HG02610 (cell line): ENCODE measurements around the gene PSMD11.
"Not testable (repeated sequence)": the region's sequence is repeated elsewhere in the genome, so short reads cannot be mapped to it uniquely, and the experiment has no call there.

Experiments used
- ATAC-seq: cut with Tn5 transposase; IDR thresholded peaks from one replicate; pipeline ENCODE4 v1.9.1; 2021; ENCODE audit warnings: mild to moderate bottlenecking, moderate library complexity; ENCODE audit not compliant: unreplicated experiment

The PSMD11 gene

GRCh38 chr17:32444301-32445073, at the start of gene PSMD11:
PSMD11 (plus strand) TSS chr17:32444510; CDS start chr17:32444524, 14 bp downstream.
- peak; percentile 91 for ATAC-seq

- ATAC-seq: no peak
Measured at GRCh38 chr17:32396343-32396742, 48.0 kb upstream of the PSMD11 start.

DNA sequence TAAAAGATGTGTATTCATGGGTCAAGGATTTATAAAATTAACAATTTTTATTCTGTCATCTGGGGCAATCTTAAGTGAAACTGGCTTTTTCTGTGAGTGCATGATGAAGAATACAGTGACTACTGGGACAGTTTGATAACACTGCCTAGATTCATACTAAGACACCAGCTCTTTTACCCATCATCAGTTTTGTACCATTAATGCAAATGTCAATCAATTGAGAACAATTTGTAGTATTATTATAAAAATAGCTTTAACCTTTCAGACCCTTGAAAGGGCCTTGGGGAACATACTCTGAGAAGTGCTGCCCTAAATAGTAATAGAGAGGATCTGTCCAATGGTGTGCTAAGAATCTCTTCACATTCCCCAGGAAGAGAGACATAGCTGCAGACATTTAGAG, 45.4 kb upstream of the PSMD11 start:
- no peak for ATAC-seq

DNA sequence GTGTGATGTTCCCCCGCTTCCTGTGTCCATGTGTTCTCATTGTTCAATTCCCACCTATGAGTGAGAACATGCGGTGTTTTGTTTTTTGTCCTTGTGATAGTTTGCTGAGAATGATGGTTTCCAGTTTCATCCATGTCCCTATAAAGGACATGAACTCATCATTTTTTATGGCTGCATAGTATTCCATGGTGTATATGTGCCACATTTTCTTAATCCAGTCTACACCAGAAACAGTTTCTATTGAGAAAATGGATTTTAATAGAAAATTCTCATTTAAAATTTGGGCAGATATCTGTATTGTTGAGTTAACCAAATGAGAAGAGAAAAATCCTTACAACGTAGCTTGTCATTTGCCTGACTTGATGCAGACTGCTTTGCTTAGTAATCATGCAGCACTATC, 34.2 kb upstream of the PSMD11 start:
- ATAC-seq: not testable (repeated sequence)

GRCh38 chr17:32426894-32427293, 17.4 kb upstream of the PSMD11 start:
- ATAC-seq: no peak

DNA sequence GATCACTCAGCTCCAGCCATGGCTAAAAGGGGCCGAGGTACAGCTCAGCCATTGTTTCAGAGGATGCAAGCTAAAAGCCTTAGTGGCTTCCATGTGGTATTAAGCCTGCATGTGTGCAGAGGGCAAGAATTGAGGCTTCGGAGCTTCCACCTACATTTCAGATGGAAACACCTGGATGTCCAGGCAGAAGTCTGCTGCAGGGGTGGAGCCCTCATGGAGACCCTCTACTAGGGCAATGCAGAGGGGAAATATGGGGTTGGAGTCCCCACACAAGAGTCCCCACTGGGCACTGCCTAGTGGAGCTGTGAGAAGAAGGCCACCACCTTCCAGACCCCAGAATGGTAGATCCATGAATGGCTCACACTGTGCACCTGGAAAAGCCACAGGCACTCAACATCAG, 14.7 kb upstream of the PSMD11 start:
- no peak for ATAC-seq

DNA sequence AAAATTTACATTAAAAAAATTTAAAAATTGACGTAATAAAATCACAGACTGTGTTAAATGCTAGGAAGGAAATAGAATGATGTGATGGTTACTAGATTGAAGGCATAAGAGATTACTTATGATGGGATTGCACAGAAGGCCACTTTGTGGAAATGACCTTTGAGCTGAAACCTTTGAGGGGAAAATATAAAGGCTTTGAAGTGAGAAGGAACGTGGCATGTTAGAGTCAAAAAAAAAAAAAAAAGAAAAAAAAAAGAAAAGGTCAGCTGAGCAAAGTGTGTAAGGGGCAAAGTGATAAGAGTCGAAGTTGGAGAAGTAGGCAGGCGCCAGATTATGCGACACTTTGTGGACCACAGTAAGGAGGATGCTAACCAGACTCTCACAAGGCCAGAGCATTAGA, 3.6 kb upstream of the PSMD11 start:
- ATAC-seq: no peak

- no peak for ATAC-seq
Measured at GRCh38 chr17:32441886-32442285, 2.4 kb upstream of the PSMD11 start.

DNA sequence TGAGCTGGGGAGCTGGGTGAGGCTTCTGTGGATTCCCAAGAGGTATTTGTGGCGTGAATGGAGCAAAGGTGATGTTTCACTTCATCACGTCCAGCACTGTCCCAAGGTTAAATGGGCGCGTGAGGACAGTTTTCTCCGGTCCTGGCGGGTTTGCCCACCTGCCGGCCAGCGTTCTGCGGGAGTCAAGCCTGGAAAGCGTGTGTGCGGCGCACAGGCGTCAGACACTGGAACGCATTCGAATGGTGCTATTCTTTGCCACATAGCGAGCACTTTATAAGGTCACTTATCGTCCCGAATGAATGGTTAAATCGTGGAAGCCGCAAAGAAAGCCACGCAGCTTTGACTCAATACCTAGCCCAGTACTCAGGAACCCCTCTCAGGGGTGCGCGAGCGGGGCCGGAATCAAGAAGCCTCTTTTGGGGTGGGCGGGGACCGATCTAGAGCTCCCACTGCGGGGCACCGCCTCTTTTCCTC, 446 bp upstream of the PSMD11 start:
- ATAC-seq: no peak

DNA sequence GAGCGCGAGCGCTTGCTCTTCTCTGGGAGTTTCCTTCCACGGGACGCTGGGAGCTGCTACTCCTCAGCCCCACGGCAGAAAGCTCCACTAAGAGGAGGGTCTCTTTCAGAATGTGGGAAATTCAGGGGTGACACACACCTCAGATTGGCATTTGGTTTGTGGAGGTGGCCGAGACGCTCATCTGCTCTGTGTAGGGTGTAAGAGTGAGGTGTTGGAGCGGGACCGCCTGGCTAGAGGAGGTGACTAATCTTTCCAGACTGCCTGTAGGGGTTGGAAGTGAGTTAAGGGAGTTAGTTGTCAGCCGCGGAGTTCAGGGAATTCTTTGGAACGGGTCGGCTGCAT, 735 bp downstream of the PSMD11 start:
- ATAC-seq: peak; percentile 29

DNA sequence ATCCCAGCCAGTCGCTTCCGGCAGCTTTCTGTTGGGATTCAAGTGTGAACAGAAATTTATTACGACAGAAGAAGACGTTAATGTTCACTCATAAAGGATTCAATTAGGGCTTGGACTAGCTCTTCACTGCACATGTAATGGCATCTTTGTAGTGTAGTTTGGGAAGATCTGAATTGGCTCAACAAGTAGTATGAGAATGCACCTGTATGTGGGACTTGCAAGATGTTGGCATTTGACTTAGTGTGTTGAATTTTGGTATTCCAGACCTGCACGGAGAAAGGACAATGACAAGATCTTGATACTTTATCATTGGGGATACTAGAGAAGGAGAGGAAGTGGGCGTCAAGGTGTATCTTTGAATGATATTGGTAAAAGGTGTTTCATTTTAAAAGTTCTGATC, 1.2 kb downstream of the PSMD11 start:
- no peak for ATAC-seq

DNA sequence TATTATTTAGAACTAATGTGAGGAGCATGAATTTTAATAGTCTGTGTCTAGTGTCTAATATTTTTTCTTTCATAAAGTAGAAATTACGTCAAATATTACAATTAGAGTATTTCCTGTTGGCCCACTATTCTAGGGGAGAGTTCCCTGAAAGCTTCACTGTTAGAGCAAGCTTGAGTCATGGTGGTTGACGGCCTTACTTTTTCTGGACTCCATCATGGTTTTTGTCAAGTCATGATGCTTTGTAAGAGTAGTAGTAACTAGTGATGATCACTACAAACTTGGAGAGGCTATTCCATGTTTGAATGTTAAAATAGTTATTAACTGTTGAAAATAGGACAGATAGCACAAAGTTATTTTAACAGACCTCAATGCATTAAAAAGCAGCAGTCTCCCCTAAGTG, 1.7 kb downstream of the PSMD11 start:
- no peak for ATAC-seq

GRCh38 chr17:32446949-32447348, 2.6 kb downstream of the PSMD11 start:
- no peak for ATAC-seq

DNA sequence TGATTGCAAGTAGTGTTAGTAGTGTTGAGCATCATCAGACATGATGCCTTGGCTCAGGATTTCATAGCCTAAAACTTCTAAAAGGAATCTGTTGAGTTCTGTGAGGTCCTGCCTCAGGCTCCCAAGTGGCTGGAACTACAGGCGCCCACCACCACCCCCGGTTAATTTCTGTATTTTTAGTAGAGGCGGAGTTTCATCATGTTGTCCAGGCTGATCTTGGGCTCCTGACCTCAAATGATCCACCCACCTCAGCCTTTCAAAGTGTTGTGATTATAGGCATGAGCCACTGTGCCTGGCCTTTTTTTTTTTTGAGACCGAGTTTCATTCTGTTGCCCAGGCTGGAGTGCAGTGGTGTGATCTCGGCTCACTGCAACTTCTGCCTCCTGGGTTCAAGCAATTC, 5.7 kb downstream of the PSMD11 start:
- ATAC-seq: no peak

DNA sequence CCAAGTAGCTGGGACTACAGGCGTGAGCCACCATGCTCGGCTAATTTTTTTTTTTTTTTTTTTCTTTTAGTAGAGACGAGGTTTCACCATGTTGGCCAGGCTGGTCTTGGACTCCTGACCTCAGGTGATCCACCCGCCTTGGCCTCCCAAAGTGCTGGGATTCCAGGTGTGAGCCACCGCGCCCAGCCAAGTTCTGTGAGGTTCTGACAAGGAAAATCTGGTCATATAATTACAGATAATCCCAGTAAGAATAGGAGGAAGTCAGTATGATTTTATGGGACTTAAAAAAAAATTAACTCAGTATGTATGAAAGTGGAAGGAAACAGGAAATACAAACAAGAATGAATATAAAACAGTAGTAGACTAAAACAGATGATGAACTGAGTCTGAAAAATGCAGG, 6.1 kb downstream of the PSMD11 start:
- ATAC-seq: not testable (repeated sequence)

DNA sequence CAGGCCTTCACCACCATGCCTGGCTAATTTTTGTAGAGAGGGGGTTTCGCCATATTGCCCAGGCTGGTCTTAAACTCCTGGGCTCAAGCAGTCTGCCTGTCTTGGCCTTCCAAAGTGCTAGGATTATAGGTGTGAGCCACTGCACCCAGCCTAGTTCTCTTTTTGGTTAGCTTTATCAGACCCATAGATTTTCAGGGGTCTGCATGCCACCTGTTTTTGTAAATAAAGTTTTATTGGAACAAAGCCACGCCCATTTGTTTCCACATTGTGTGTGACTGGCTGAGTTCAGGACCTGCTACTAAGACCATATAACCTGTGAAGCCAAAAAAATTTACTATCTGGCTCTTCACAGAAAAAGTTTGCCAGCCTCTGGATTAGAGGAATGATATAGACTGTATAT, 7.6 kb downstream of the PSMD11 start:
- no peak for ATAC-seq

DNA sequence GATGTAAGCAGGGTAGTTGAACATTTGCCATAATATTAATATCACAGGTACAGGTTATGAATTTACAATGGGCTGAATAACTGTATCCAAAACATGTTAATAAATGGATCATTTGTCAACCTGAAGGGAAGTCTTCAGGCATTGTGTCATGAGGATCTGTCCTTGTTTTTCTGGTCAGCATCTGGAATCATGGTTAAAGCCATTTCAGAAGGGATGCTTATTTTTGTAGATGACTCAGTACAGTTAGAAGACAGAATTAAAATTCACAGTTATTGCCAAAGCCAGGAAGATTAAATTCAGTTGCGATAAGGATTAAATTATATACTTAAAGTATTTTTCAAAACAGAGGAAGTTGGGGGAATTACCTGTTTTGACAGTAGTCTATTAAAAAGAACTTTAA, 8.0 kb downstream of the PSMD11 start:
- ATAC-seq: no peak

- ATAC-seq: no peak
Measured at GRCh38 chr17:32453370-32453769, 9.1 kb downstream of the PSMD11 start.

DNA sequence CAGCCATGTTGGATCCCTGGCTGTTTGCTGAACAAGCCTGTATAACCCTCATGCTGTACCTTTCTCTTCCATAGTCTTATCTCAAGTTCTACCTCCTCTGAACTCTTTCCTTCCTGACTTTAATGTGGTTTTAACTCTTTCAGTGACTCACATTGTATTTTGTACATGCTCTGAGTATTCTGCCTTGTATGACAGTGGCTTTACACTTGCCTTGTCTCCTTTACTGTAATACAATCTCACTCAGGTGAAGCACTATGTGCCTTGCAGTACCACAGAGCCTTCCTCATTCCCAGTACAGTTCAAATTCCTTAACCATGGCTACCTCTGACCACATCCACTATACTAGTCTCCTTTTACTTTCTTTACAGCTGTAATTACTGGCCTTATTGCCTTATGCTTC, 14.1 kb downstream of the PSMD11 start:
- ATAC-seq: no peak

DNA sequence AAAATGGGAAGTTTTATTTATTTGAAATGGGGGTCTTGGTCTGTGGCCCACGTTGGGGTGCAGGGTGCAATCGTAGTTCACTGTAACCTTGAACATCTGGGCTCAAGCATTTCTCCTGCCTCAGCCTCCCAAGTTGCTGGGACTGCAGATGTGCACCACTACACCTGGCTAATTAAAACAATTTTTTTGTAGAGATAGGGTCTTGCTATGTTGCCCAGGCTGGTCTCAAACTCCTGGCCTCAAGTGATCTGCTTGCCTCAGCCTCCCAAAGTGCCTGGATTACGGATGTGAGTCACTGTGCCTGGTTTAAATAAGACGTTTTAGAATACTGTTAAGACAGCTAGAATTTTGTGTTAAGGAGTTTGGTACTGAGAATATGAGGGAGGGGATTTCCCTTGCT, 15.7 kb downstream of the PSMD11 start:
- ATAC-seq: no peak

DNA sequence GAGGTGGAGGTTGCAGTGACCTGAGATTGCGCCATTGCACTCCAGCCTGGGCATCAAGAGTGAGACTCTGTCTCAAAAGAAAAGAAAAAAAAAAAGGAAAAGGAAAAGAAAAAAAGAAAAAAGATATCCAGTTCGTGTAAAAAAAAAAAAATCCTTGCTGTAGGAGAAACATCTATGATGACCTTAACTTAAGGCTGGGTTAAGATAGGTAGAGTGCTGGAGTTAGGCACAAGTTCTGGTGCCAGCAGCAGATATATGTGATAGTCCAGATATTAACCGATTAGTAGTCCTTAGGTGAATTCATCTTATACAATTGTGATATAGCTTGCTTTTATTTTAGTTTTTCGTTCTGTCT, 17.2 kb downstream of the PSMD11 start:
- ATAC-seq: no peak

DNA sequence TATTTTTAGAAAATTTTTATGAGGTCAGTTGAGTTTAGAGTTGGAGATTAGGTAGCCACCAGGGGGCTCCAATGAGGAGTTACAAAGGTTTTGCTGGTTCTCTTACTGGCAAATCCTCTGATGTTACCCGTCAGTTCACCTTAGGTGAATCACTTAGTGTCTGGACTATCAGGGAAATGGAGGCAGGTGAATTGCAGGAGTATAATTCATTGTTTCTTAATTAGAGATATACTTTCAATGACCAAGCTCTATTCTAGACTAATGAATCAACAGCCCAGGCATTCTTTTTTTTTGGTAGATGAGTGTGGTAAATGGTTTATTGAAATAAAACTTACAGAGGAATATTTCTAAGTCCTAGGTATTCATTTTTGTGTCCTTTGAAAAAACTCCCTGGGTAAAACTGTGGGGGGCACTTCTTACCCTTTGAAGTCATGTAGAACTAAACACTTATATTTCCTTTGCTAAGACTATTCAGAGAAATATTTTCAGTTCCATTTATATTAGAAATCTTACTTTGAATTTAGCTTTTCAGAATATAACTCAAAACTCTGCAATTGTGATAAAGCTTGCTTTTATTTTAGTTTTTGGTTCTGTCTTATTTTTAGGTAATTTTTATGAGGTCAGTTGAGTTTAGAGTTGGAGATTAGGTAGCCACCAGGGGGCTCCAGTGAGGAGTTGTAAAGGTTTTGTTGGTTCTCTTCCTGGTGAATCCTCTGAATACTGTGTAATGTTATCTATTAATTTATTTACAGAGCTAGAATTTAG, 17.7 kb downstream of the PSMD11 start:
- no peak for ATAC-seq
